Measurements from ENCODE around the gene ABCF1.

Gene ABCF1

GRCh38 chr6:30603961-30604360 lies 32.7 kb downstream of the ABCF1 start:
- WGBS: 97% methylated on average over 13 of the region's 13 CpGs
- Histone ChIP-seq H3K9me3 (ENCODE audit: insufficient read depth, low read depth, low read length) (no peaks in the 10 kb centered on the region), H3K27me3 (ENCODE audit: insufficient read depth, low read length) (no peaks in the 10 kb centered on the region), H3K36me3 (ENCODE audit: insufficient read depth, low read length) (peaks cover 93% of the 10 kb centered on the region), H3K9ac (ENCODE audit: low read depth, low read length) (no peak overlapping the region), H3K27ac (ENCODE audit: low read depth, low read length) (no peak overlapping the region), H3K4me3 (ENCODE audit: low read length) (no peak overlapping the region), H3K4me1 (ENCODE audit: insufficient read depth, low read length) (no peaks in the 10 kb centered on the region)

GRCh38 chr6:30610065-30610464 lies 38.8 kb downstream of the ABCF1 start:
- H3K4me1 ChIP-seq (ENCODE audit: insufficient read depth, low read length): peaks cover 17% of the 10 kb centered on the region
- no peak overlapping the region for H3K9ac ChIP-seq (ENCODE audit: low read depth, low read length)
- H3K4me3 ChIP-seq (ENCODE audit: low read length): no peak overlapping the region
- H3K27me3 ChIP-seq (ENCODE audit: insufficient read depth, low read length): no peaks in the 10 kb centered on the region
- no peak overlapping the region for H3K27ac ChIP-seq (ENCODE audit: low read depth, low read length)
- no peaks in the 10 kb centered on the region for H3K9me3 ChIP-seq (ENCODE audit: insufficient read depth, low read depth, low read length)
- H3K36me3 ChIP-seq (ENCODE audit: insufficient read depth, low read length): peaks cover 77% of the 10 kb centered on the region
- 98% methylated on average over 3 of the region's 4 CpGs for WGBS

GRCh38 chr6:30611150-30611855 lies 40.1 kb downstream of the ABCF1 start:
- peaks cover 74% of the 10 kb centered on the region for H3K36me3 ChIP-seq (ENCODE audit: insufficient read depth, low read length)
- WGBS: 93% methylated on average over 9 of the region's 9 CpGs
- no peaks in the 10 kb centered on the region for H3K27me3 ChIP-seq (ENCODE audit: insufficient read depth, low read length)
- H3K4me3 ChIP-seq (ENCODE audit: low read length): no peak overlapping the region
- no peak overlapping the region for H3K9ac ChIP-seq (ENCODE audit: low read depth, low read length)
- H3K4me1 ChIP-seq (ENCODE audit: insufficient read depth, low read length): peaks cover 17% of the 10 kb centered on the region
- no peak overlapping the region for H3K27ac ChIP-seq (ENCODE audit: low read depth, low read length)
- no peaks in the 10 kb centered on the region for H3K9me3 ChIP-seq (ENCODE audit: insufficient read depth, low read depth, low read length)

- H3K4me1 ChIP-seq (ENCODE audit: insufficient read depth, low read length): peaks cover 17% of the 10 kb centered on the region
- H3K27ac ChIP-seq (ENCODE audit: low read depth, low read length): no peak overlapping the region
- H3K27me3 ChIP-seq (ENCODE audit: insufficient read depth, low read length): no peaks in the 10 kb centered on the region
- no peak overlapping the region for H3K9ac ChIP-seq (ENCODE audit: low read depth, low read length)
- 91% methylated on average over 1 of the region's 2 CpGs for WGBS
- no peaks in the 10 kb centered on the region for H3K9me3 ChIP-seq (ENCODE audit: insufficient read depth, low read depth, low read length)
- H3K4me3 ChIP-seq (ENCODE audit: low read length): no peak overlapping the region
- peaks cover 74% of the 10 kb centered on the region for H3K36me3 ChIP-seq (ENCODE audit: insufficient read depth, low read length)
These were observed 40.6 kb downstream of the ABCF1 start for GRCh38 chr6:30611856-30612194.

GRCh38 chr6:30612213-30612612 lies 41.0 kb downstream of the ABCF1 start:
- H3K36me3 ChIP-seq (ENCODE audit: insufficient read depth, low read length): peaks cover 72% of the 10 kb centered on the region
- H3K4me1 ChIP-seq (ENCODE audit: insufficient read depth, low read length): peaks cover 17% of the 10 kb centered on the region
- no peaks in the 10 kb centered on the region for H3K27me3 ChIP-seq (ENCODE audit: insufficient read depth, low read length)
- WGBS: no CpG with 5 or more reads among the region's 1 CpG
- H3K27ac ChIP-seq (ENCODE audit: low read depth, low read length): no peak overlapping the region
- H3K9ac ChIP-seq (ENCODE audit: low read depth, low read length): no peak overlapping the region
- H3K9me3 ChIP-seq (ENCODE audit: insufficient read depth, low read depth, low read length): no peaks in the 10 kb centered on the region
- no peak overlapping the region for H3K4me3 ChIP-seq (ENCODE audit: low read length)

- H3K36me3 ChIP-seq (ENCODE audit: insufficient read depth, low read length): peaks cover 67% of the 10 kb centered on the region
- H3K9me3 ChIP-seq (ENCODE audit: insufficient read depth, low read depth, low read length): no peaks in the 10 kb centered on the region
- H3K27ac ChIP-seq (ENCODE audit: low read depth, low read length): no peak overlapping the region
- H3K27me3 ChIP-seq (ENCODE audit: insufficient read depth, low read length): no peaks in the 10 kb centered on the region
- no peak overlapping the region for H3K4me3 ChIP-seq (ENCODE audit: low read length)
- no peak overlapping the region for H3K9ac ChIP-seq (ENCODE audit: low read depth, low read length)
- WGBS: 75% methylated on average over 6 of the region's 6 CpGs
- peaks cover 17% of the 10 kb centered on the region for H3K4me1 ChIP-seq (ENCODE audit: insufficient read depth, low read length)
These were observed 41.5 kb downstream of the ABCF1 start for GRCh38 chr6:30612687-30613248.

- H3K36me3 ChIP-seq (ENCODE audit: insufficient read depth, low read length): peaks cover 60% of the 10 kb centered on the region
- peaks cover 19% of the 10 kb centered on the region for H3K4me1 ChIP-seq (ENCODE audit: insufficient read depth, low read length)
- H3K9ac ChIP-seq (ENCODE audit: low read depth, low read length): no peak overlapping the region
- H3K27me3 ChIP-seq (ENCODE audit: insufficient read depth, low read length): no peaks in the 10 kb centered on the region
- H3K4me3 ChIP-seq (ENCODE audit: low read length): no peak overlapping the region
- H3K9me3 ChIP-seq (ENCODE audit: insufficient read depth, low read depth, low read length): no peaks in the 10 kb centered on the region
- no peak overlapping the region for H3K27ac ChIP-seq (ENCODE audit: low read depth, low read length)
These were observed 42.2 kb downstream of the ABCF1 start for GRCh38 chr6:30613251-30614043.

GRCh38 chr6:30614044-30614842 lies 43.0 kb downstream of the ABCF1 start:
- Histone ChIP-seq H3K27ac (ENCODE audit: low read depth, low read length) (peak overlapping the region; percentile 65; the same call in 1 of the 2 replicates), H3K9ac (ENCODE audit: low read depth, low read length) (peak overlapping the region; percentile 100), H3K27me3 (ENCODE audit: insufficient read depth, low read length) (no peaks in the 10 kb centered on the region), H3K4me1 (ENCODE audit: insufficient read depth, low read length) (peaks cover 21% of the 10 kb centered on the region), H3K9me3 (ENCODE audit: insufficient read depth, low read depth, low read length) (no peaks in the 10 kb centered on the region), H3K36me3 (ENCODE audit: insufficient read depth, low read length) (peaks cover 53% of the 10 kb centered on the region), H3K4me3 (ENCODE audit: low read length) (peak overlapping the region; percentile 94)
- 82% methylated on average over 8 of the region's 8 CpGs for WGBS

GRCh38 chr6:30614843-30615218 lies 43.6 kb downstream of the ABCF1 start:
- WGBS: 4% methylated on average over 4 of the region's 6 CpGs
- peak overlapping the region; percentile 94 for H3K4me3 ChIP-seq (ENCODE audit: low read length)
- H3K36me3 ChIP-seq (ENCODE audit: insufficient read depth, low read length): peaks cover 53% of the 10 kb centered on the region
- H3K27me3 ChIP-seq (ENCODE audit: insufficient read depth, low read length): no peaks in the 10 kb centered on the region
- no peaks in the 10 kb centered on the region for H3K9me3 ChIP-seq (ENCODE audit: insufficient read depth, low read depth, low read length)
- peak overlapping the region; percentile 94 for H3K27ac ChIP-seq (ENCODE audit: low read depth, low read length)
- H3K4me1 ChIP-seq (ENCODE audit: insufficient read depth, low read length): peaks cover 21% of the 10 kb centered on the region
- peak overlapping the region; percentile 100 for H3K9ac ChIP-seq (ENCODE audit: low read depth, low read length)

GRCh38 chr6:30615219-30615957 lies 44.1 kb downstream of the ABCF1 start:
- under 1% methylated on average over 5 of the region's 10 CpGs for WGBS
- Histone ChIP-seq H3K27me3 (ENCODE audit: insufficient read depth, low read length) (no peaks in the 10 kb centered on the region), H3K4me1 (ENCODE audit: insufficient read depth, low read length) (peaks cover 21% of the 10 kb centered on the region), H3K36me3 (ENCODE audit: insufficient read depth, low read length) (peaks cover 50% of the 10 kb centered on the region), H3K9ac (ENCODE audit: low read depth, low read length) (peak overlapping the region; percentile 100), H3K4me3 (ENCODE audit: low read length) (peak overlapping the region; percentile 94), H3K9me3 (ENCODE audit: insufficient read depth, low read depth, low read length) (no peaks in the 10 kb centered on the region), H3K27ac (ENCODE audit: low read depth, low read length) (peak overlapping the region; percentile 94)

Data from HUES64 (cell line).